GM12892 (cell line): ENCODE data around the gene EGFR.

Experiments
- POLR2A ChIP-seq: IDR thresholded peaks from 2 replicates; pipeline ENCODE4 v1.6.1; 2011; ENCODE audit warnings: low read depth, low read length, control low read depth
- POLR2AphosphoS5 ChIP-seq: IDR thresholded peaks from 2 replicates; pipeline ENCODE4 v1.6.1; 2011; ENCODE audit warnings: low read depth, low read length, control low read depth

GRCh38 chr7:54996391-54996790 lies 22.4 kb upstream of the EGFR start:
- no peak for TF ChIP-seq POLR2A
- no peak for TF ChIP-seq POLR2AphosphoS5
